GM12878 (cell line): ENCODE measurements around the gene HNRNPA1. TPM values are rescaled to one million over a fixed set of nuclear protein-coding genes. Genes with fewer than 3 reads are reported as not detected.

Experiments used
- ATAC-seq: fragments of 200-7000 bp; cut with Tn5 transposase; 3 replicates; pipeline ENCODE4 v1.9.1; 2020; ENCODE audit warnings: mild to moderate bottlenecking, moderate library complexity
- BruUV-seq: library from RNA; stranded (reverse); fragments of 400-500 nt; replicated peaks from 2 replicates; lab custom pipeline; 2021; lab: Mats Ljungman, UMichigan
- CTCF ChIA-PET: fragments of 300-600 bp; sonication (Branson Sonifier 250); formaldehyde crosslinking; extraction: SDS; loops from one replicate; lab custom pipeline; 2021; ENCODE audit warnings: inconsistent platforms; lab: Yijun Ruan, JAX
- POLR2A ChIA-PET: fragments of 350-600 bp; formaldehyde crosslinking; extraction: SDS; loops from one replicate; lab custom pipeline; 2021; ENCODE audit warnings: inconsistent platforms; lab: Charles Lee
- RAD21 ChIA-PET: fragments of 300-600 bp; sonication (Branson Sonifier 250); formaldehyde crosslinking; loops from one replicate; lab custom pipeline; 2023; ENCODE audit warnings: antibody characterized with exemption; ENCODE audit not compliant: unreplicated experiment; lab: Charles Lee
- SMC1A ChIA-PET: fragments of 300-600 bp; sonication (Branson Sonifier 250); formaldehyde crosslinking; loops from one replicate; lab custom pipeline; 2023; ENCODE audit not compliant: unreplicated experiment, uncharacterized antibody; lab: Charles Lee
- DNase-seq: peaks from one replicate; pipeline ENCODE4 v3.0.0-alpha.2; 2011; ENCODE audit warnings: low read depth, low spot score
- FAIRE-seq: peaks from 3 replicates; lab custom pipeline; 2011; peaks lifted over from hg19 to GRCh38; lab: Jason Lieb, UNC
- H2AFZ ChIP-seq: 2 replicates; pipeline ENCODE4 v1.6.0; 2011; ENCODE audit warnings: low read depth, low read length, control low read depth; ENCODE audit not compliant: control insufficient read depth
- H3K27ac ChIP-seq: 2 replicates; pipeline ENCODE4 v1.5.1; 2011; ENCODE audit warnings: control low read depth; ENCODE audit not compliant: control insufficient read depth, insufficient read depth
- H3K27me3 ChIP-seq, 2 experiments: replicated peaks in 1 of 2; 2 replicates each; pipeline versions ENCODE4 v1.6.0 to v1.6.1; 2011; ENCODE audit warnings: low read length in 1 of 2; ENCODE audit not compliant: control insufficient read depth in 2 of 2, insufficient read depth in 2 of 2
- H3K36me3 ChIP-seq, 2 experiments: 2 replicates each; pipeline ENCODE4 v1.5.1; 2011; ENCODE audit warnings: low read length in 1 of 2; ENCODE audit not compliant: control insufficient read depth in 2 of 2, insufficient read depth in 2 of 2
- H3K4me1 ChIP-seq: 2 replicates; pipeline ENCODE4 v1.6.1; 2011; ENCODE audit warnings: mild to moderate bottlenecking, low read length, moderate library complexity, mixed read lengths; ENCODE audit not compliant: control insufficient read depth, insufficient read depth
- H3K4me2 ChIP-seq: 2 replicates; pipeline ENCODE4 v1.6.0; 2011; ENCODE audit warnings: control low read depth; ENCODE audit not compliant: control insufficient read depth, insufficient read depth
- H3K4me3 ChIP-seq: fragments of 200-600 bp; sonication (generic); 2 replicates; pipeline ENCODE4 v1.5.1; 2016
- H3K79me2 ChIP-seq: 2 replicates; pipeline ENCODE4 v1.6.0; 2011; ENCODE audit warnings: low read length; ENCODE audit not compliant: control insufficient read depth, insufficient read depth
- H3K9ac ChIP-seq: 2 replicates; pipeline ENCODE4 v1.8.0; 2011; ENCODE audit warnings: low read length, control low read depth, mixed read lengths; ENCODE audit not compliant: control insufficient read depth, insufficient read depth
- H3K9me3 ChIP-seq: replicated peaks from 3 replicates; pipeline ENCODE4 v1.5.1; 2011; ENCODE audit warnings: mild to moderate bottlenecking, low read length; ENCODE audit not compliant: control insufficient read depth, insufficient read depth
- H4K20me1 ChIP-seq: 2 replicates; pipeline ENCODE4 v1.6.0; 2011; ENCODE audit not compliant: control insufficient read depth, insufficient read depth
- ASH2L ChIP-seq: fragments of 300-600, 200-600 bp; sonication (generic); IDR thresholded peaks from 2 replicates; pipeline ENCODE4 v1.6.1; 2017; ENCODE audit warnings: low read depth, mild to moderate bottlenecking, borderline replicate concordance
- ATF2 ChIP-seq: IDR thresholded peaks from 2 replicates; pipeline ENCODE4 v1.6.1; 2012; ENCODE audit warnings: low read length, inconsistent platforms
- BCL11A ChIP-seq: IDR thresholded peaks from 2 replicates; pipeline ENCODE4 v1.6.1; 2011; ENCODE audit warnings: low read depth, low read length
- CHD2 ChIP-seq: IDR thresholded peaks from 2 replicates; pipeline ENCODE4 v1.6.1; 2011; ENCODE audit warnings: low read depth, low read length, improper control_type of control experiment, borderline replicate concordance
- E2F4 ChIP-seq: IDR thresholded peaks from 2 replicates; pipeline ENCODE4 v1.6.1; 2012; ENCODE audit warnings: low read depth, low read length, improper control_type of control experiment
- HCFC1 ChIP-seq: fragments of 150-350 bp; IDR thresholded peaks from 2 replicates; pipeline ENCODE4 v1.6.1; 2014; ENCODE audit warnings: low read length
- JUNB ChIP-seq: IDR thresholded peaks from 2 replicates; pipeline ENCODE4 v1.6.1; 2016; ENCODE audit warnings: antibody characterized with exemption, mild to moderate bottlenecking
- WGBS: methylation state at CpG from one replicate; pipeline ENCODE4 v1.1.6; 2016; ENCODE audit warnings: low lambda C conversion rate; ENCODE audit not compliant: insufficient replicate concordance, insufficient coverage; ENCODE audit errors: missing lambda C conversion rate; 5-methylcytosine and 5-hydroxymethylcytosine counted together
- in situ Hi-C: fragments of 300-500 bp; cut with MboI; formaldehyde crosslinking; loops from 9 replicates; pipeline ENCODE4 v1.14.3; 2018; ENCODE audit warnings: mixed read lengths
- intact Hi-C: fragments of 100-400 bp; cut with micrococcal nuclease; formaldehyde crosslinking; loops from one replicate; pipeline ENCODE4 v1.14.2; 2022; ENCODE audit not compliant: unreplicated experiment
- polyA plus RNA-seq, 11 experiments: library from polyadenylated mRNA; depleted of rRNA in 4 of 11; unstranded in 6 of 11; stranded (reverse) in 5 of 11; fragments of >200 nt; fragmentation: Nextera tagmentation in 4 of 11; fragmentation: Illumina TruSeq in 1 of 11; extraction: Ambion mirVana in 4 of 11; extraction: Trizol in 1 of 11; gene quantifications; 1 replicate in 1 of 11; 2 replicates in 10 of 11; pipeline versions ENCODE4 v1.2.1 to v1.2.3, GENCODE V29; 2011 to 2016; ENCODE audit warnings: inconsistent platforms in 2 of 11, missing spikeins in 2 of 11, low read depth in 1 of 11
- total RNA-seq, 4 experiments: library from RNA; depleted of rRNA in 3 of 4; stranded (reverse); fragments of >200 nt in 3 of 4; fragmentation: Illumina TruSeq in 1 of 4; extraction: Trizol in 1 of 4; gene quantifications; 2 replicates each; pipeline versions ENCODE4 v1.2.1 to v1.2.3, GENCODE V29; 2013 to 2021
- TF ChIP-seq, protein P1 (sequence below): fragments of 450-650 bp; IDR thresholded peaks from 2 replicates; pipeline ENCODE4 v1.6.1; 2018; ENCODE audit warnings: mild to moderate bottlenecking, low read depth, moderate library complexity; ENCODE audit not compliant: partially characterized antibody

The HNRNPA1 gene
- total and polyA plus RNA-seq, 10 of the 15 experiments (the other 5 are each of a cell fraction or from before 2014, with no cell fraction given): 630 to 2,342 (median 1,407) TPM

GRCh38 chr12:54292083-54292930 is 11.8 kb downstream of the HNRNPA1 start:
- H3K79me2 ChIP-seq: no peaks in the 10 kb centered on the region
- WGBS: 93% methylated on average over 30 of the region's 30 CpGs
- peaks cover 4 to 6% of the 10 kb centered on the region in 2 experiments for H3K36me3 ChIP-seq
- H3K4me1 ChIP-seq: no peaks in the 10 kb centered on the region
- H3K9ac ChIP-seq: no peak overlapping the region
- in situ Hi-C loops (no loop called here), intact Hi-C loops (no loop called here)
- POLR2A ChIA-PET: interaction anchor here (0.9 to 3.0 kb wide), 5 partner anchors 12 to 67 kb away, joined by 3 to 20 read pairs (median 6); partner anchors contain the start of genes CBX5, COPZ1 and HNRNPA1
- H3K27me3 ChIP-seq: no peaks in the 10 kb centered on the region; a peak in 2 of 4 replicates
- RAD21 ChIA-PET: interaction anchor here (0.6 to 1.7 kb wide), 11 partner anchors 8 to 89 kb away, joined by 3 to 7 read pairs (median 3); partner anchors contain the start of gene COPZ1
- H2AFZ ChIP-seq: no peak overlapping the region
- SMC1A ChIA-PET: interaction anchor here (0.7 to 2.7 kb wide), 12 partner anchors 8 to 206 kb away, joined by 3 to 17 read pairs (median 4); partner anchors contain the start of gene HNRNPA1
- no peaks in the 10 kb centered on the region; the same call in 1 of the 2 replicates for H4K20me1 ChIP-seq
- CTCF ChIA-PET: interaction anchor here (0.7 to 9.5 kb wide), 25 partner anchors 8 to 147 kb away, joined by 3 to 116 read pairs (median 7); partner anchors contain the start of genes CBX5, COPZ1, HNRNPA1 and NFE2
- DNase-seq (no peak), FAIRE-seq (no peak), ATAC-seq (no peak)
- no TSS peak for BruUV-seq
- TF ChIP-seq JUNB (no peak), HCFC1 (no peak), ASH2L (no peak), E2F4 (no peak), BCL11A (no peak), ATF2 (no peak), CHD2 (no peak)
- TF ChIP-seq, protein P1, sequence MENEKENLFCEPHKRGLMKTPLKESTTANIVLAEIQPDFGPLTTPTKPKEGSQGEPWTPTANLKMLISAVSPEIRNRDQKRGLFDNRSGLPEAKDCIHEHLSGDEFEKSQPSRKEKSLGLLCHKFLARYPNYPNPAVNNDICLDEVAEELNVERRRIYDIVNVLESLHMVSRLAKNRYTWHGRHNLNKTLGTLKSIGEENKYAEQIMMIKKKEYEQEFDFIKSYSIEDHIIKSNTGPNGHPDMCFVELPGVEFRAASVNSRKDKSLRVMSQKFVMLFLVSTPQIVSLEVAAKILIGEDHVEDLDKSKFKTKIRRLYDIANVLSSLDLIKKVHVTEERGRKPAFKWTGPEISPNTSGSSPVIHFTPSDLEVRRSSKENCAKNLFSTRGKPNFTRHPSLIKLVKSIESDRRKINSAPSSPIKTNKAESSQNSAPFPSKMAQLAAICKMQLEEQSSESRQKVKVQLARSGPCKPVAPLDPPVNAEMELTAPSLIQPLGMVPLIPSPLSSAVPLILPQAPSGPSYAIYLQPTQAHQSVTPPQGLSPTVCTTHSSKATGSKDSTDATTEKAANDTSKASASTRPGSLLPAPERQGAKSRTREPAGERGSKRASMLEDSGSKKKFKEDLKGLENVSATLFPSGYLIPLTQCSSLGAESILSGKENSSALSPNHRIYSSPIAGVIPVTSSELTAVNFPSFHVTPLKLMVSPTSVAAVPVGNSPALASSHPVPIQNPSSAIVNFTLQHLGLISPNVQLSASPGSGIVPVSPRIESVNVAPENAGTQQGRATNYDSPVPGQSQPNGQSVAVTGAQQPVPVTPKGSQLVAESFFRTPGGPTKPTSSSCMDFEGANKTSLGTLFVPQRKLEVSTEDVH: no peak
- no peak overlapping the region for H3K27ac ChIP-seq
- no peaks in the 10 kb centered on the region for H3K9me3 ChIP-seq
- no peak overlapping the region for H3K4me2 ChIP-seq
- H3K4me3 ChIP-seq: no peak overlapping the region
